Parathyroid adenoma (tissue), 2 donors: ENCODE measurements around the gene BMI1.
"Not testable (repeated sequence)": the region's sequence is repeated elsewhere in the genome, so short reads cannot be mapped to it uniquely, and the experiment has no call there.

Source experiments
- H2AFZ ChIP-seq: fragments of 300-600 bp; sonication (generic); one replicate; pipeline ENCODE4 v1.7.0; 2017; ENCODE audit warnings: antibody characterized with exemption, mild to moderate bottlenecking
- H3K27ac ChIP-seq: fragments of 300-600 bp; sonication (generic); one replicate; pipeline ENCODE4 v1.7.0; 2017
- H3K27me3 ChIP-seq: fragments of 300-600 bp; sonication (generic); one replicate; pipeline ENCODE4 v1.7.0; 2017; ENCODE audit warnings: low read length; ENCODE audit not compliant: control insufficient read depth, insufficient read depth
- H3K36me3 ChIP-seq: fragments of 300-600 bp; sonication (generic); one replicate; pipeline ENCODE4 v1.7.0; 2017; ENCODE audit warnings: low read length; ENCODE audit not compliant: control insufficient read depth, insufficient read depth
- H3K4me1 ChIP-seq: fragments of 300-600 bp; sonication (generic); one replicate; pipeline ENCODE4 v1.7.0; 2017; ENCODE audit warnings: control low read depth
- H3K4me2 ChIP-seq: fragments of 300-600 bp; sonication (generic); one replicate; pipeline ENCODE4 v1.7.0; 2017; ENCODE audit warnings: low read length
- H3K4me3 ChIP-seq: fragments of 300-600 bp; sonication (generic); one replicate; pipeline ENCODE4 v1.7.0; 2017; ENCODE audit warnings: low read depth, low read length
- H3K79me2 ChIP-seq: fragments of 300-600 bp; sonication (generic); one replicate; pipeline ENCODE4 v1.7.0; 2017; ENCODE audit warnings: control low read depth
- H3K9ac ChIP-seq: fragments of 300-600 bp; sonication (generic); one replicate; pipeline ENCODE4 v1.7.0; 2017; ENCODE audit warnings: mild to moderate bottlenecking
- H3K9me3 ChIP-seq: fragments of 300-600 bp; sonication (generic); one replicate; pipeline ENCODE4 v1.7.0; 2017; ENCODE audit warnings: low read length; ENCODE audit not compliant: control insufficient read depth
- CTCF ChIP-seq: fragments of 300-600 bp; sonication (generic); IDR thresholded peaks from one replicate; pipeline ENCODE4 v1.7.0; 2017; ENCODE audit warnings: antibody characterized with exemption, mild to moderate bottlenecking
- donor health status: primary hyperparathyroidism.

Gene BMI1

GRCh38 chr10:22308390-22308789 lies 12.5 kb upstream of the BMI1 start:
- no peak for TF ChIP-seq CTCF
- no peaks in the 10 kb centered on the region for H3K79me2 ChIP-seq

GRCh38 chr10:22309180-22310000 lies 11.5 kb upstream of the BMI1 start:
- Histone ChIP-seq H3K27ac (no peak overlapping the region), H3K27me3 (no peaks in the 10 kb centered on the region), H3K4me2 (no peak overlapping the region), H3K79me2 (no peaks in the 10 kb centered on the region), H3K4me3 (no peak overlapping the region), H3K9ac (no peak overlapping the region), H3K36me3 (no peaks in the 10 kb centered on the region), H3K9me3 (no peaks in the 10 kb centered on the region), H3K4me1 (no peaks in the 10 kb centered on the region), H2AFZ (no peak overlapping the region)
- TF ChIP-seq CTCF = no peak

More at GRCh38 chr10:22308390-22308789, 12.5 kb upstream of the BMI1 start:
- Histone ChIP-seq H3K4me1 (no peaks in the 10 kb centered on the region), H3K9ac (no peak overlapping the region), H3K36me3 (no peaks in the 10 kb centered on the region), H2AFZ (no peak overlapping the region), H3K9me3 (no peaks in the 10 kb centered on the region), H3K4me2 (no peak overlapping the region), H3K27me3 (no peaks in the 10 kb centered on the region), H3K27ac (no peak overlapping the region), H3K4me3 (no peak overlapping the region)

- not testable (repeated sequence) for H3K9me3 ChIP-seq, H3K9ac ChIP-seq
Observed at GRCh38 chr10:22310012-22310411, 10.9 kb upstream of the BMI1 start.

GRCh38 chr10:22310928-22311327 lies 10.0 kb upstream of the BMI1 start:
- Histone ChIP-seq H3K4me3 (no peak overlapping the region), H3K27ac (no peak overlapping the region), H3K9me3 (no peaks in the 10 kb centered on the region), H3K9ac (no peak overlapping the region), H3K4me2 (no peak overlapping the region), H3K36me3 (no peaks in the 10 kb centered on the region), H3K27me3 (no peaks in the 10 kb centered on the region), H3K4me1 (no peaks in the 10 kb centered on the region), H3K79me2 (no peaks in the 10 kb centered on the region), H2AFZ (no peak overlapping the region)
- no peak for TF ChIP-seq CTCF

More at GRCh38 chr10:22310012-22310411, 10.9 kb upstream of the BMI1 start:
- not testable (repeated sequence) for H3K4me1 ChIP-seq, H3K79me2 ChIP-seq, H3K27me3 ChIP-seq, H3K4me3 ChIP-seq, H3K4me2 ChIP-seq, H2AFZ ChIP-seq, H3K36me3 ChIP-seq, H3K27ac ChIP-seq

GRCh38 chr10:22314852-22315251 lies 6.0 kb upstream of the BMI1 start:
- Histone ChIP-seq H3K9me3 (no peaks in the 10 kb centered on the region), H3K4me1 (no peaks in the 10 kb centered on the region), H3K9ac (no peak overlapping the region), H3K79me2 (no peaks in the 10 kb centered on the region), H3K27ac (no peak overlapping the region), H3K4me3 (no peak overlapping the region), H3K4me2 (no peak overlapping the region), H3K36me3 (no peaks in the 10 kb centered on the region), H2AFZ (no peak overlapping the region), H3K27me3 (no peaks in the 10 kb centered on the region)
- TF ChIP-seq CTCF = no peak
